Omental fat pad (tissue), 4 donors: Measurements from ENCODE around the gene KMT5B. TPM values are rescaled to one million over a fixed set of nuclear protein-coding genes. Genes with fewer than 3 reads are reported as not detected.

ENCODE experiments used
- ATAC-seq: fragments of 150-250 bp; one replicate; pipeline ENCODE4 v1.9.1; 2016; ENCODE audit warnings: mild to moderate bottlenecking, moderate library complexity; ENCODE audit not compliant: low FRiP score
- DNase-seq: peaks from one replicate; pipeline ENCODE4 v3.0.0-alpha.2; 2019; ENCODE audit warnings: low spot score
- total RNA-seq, 4 donors: library from RNA; depleted of rRNA; stranded (reverse); fragments of >200 nt; gene quantifications; one replicate each; pipeline ENCODE4 v1.1.0, GENCODE V29; 2016
- TF ChIP-seq, protein P1 (sequence below), 3 donors: fragments of 450-650 bp; IDR thresholded peaks; one replicate each; pipeline ENCODE4 v1.5.1; 2016 to 2017; ENCODE audit warnings: antibody characterized with exemption in 3 of 3, mild to moderate bottlenecking in 3 of 3, moderate library complexity in 2 of 3

The KMT5B gene
- total RNA-seq: 10 to 100 TPM; 19.5 to 47.1 (median 32.1) TPM

DNA sequence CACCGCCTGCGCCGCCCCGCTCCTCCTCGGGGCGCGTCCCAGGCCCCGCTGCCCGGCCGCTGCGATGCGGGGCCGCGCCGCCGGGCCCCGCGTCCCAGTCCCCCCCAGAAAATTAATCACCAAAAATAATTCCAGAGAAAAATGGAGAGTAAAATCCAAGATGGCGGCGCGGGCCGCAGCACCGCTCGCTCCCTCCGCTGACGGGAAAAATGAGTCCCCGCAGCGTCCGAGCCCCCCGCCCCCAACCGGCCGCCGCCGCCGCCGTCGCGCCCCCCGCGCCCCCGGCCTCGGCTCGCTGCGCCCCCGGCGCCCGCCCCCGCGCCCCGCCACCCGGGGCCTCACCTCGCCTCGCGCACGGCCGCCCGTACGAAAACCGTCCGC lies at the start of gene KMT5B:
Gene KMT5B (minus strand): TSS at position 162 of the 381 bp plus-strand sequence. CDS start 23,220 bp downstream, outside the sequence.
- TF ChIP-seq, protein P1, sequence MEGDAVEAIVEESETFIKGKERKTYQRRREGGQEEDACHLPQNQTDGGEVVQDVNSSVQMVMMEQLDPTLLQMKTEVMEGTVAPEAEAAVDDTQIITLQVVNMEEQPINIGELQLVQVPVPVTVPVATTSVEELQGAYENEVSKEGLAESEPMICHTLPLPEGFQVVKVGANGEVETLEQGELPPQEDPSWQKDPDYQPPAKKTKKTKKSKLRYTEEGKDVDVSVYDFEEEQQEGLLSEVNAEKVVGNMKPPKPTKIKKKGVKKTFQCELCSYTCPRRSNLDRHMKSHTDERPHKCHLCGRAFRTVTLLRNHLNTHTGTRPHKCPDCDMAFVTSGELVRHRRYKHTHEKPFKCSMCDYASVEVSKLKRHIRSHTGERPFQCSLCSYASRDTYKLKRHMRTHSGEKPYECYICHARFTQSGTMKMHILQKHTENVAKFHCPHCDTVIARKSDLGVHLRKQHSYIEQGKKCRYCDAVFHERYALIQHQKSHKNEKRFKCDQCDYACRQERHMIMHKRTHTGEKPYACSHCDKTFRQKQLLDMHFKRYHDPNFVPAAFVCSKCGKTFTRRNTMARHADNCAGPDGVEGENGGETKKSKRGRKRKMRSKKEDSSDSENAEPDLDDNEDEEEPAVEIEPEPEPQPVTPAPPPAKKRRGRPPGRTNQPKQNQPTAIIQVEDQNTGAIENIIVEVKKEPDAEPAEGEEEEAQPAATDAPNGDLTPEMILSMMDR (IDR thresholded peaks at IDR 0.05): no peak
- ATAC-seq: peak; percentile 8
- DNase-seq: no peak

DNA sequence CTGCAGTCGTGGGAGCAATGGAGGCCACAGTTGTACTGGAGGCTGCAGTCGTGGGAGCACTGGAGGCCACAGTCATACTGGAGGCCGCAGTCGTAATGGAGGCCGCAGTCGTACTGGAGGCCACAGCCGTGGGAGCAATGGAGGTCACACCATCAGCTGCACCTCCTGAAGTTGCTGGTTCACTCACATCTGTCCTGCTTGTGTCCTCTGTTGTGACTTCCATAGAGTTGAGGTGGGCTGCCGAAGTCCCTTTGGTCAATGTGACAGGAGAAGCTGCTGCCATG lies 49.4 kb upstream of the KMT5B start:
- DNase-seq: no peak
- TF ChIP-seq, protein P1 (IDR thresholded peaks at IDR 0.05): no peak
- ATAC-seq: no peak

DNA sequence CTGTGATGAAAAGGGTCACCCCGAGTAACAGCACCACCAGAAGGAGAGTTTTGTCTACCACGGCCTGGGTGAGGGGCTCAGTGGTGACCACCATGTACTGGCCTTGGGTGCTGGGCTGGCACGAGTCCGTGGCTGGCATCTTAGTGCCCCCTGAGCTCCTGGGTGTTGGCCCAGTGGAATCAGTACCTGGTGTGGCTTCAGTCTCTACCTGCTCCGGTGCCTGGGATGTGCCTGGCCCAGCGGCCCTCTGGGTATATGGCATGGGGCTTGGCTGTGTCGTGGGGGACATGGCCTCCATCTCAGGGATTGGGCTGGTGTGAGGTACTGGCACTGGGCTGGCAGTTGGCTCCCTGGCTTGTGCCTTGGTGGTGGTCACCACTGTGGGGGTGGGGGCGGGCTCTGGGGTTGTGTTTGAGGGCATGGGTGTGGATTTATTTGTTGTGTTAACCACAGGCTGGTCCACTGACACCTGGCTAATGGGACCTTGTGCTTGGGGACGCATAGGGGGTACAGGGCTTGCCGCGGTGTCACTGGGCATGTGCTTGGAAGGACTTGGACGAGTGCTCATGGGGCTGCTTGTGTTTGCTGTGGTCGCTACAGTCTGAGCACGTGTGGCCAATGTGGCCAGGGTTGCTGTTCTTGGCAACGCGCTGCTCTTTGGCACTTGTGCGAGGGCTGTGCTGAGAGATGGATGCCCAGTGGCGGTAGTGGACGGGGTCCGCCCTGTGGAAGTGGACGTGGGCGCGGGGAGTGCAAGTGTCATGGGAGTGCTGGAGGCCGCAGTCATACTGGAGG lies 48.9 kb upstream of the KMT5B start:
- DNase-seq: no peak
- TF ChIP-seq, protein P1 (IDR thresholded peaks at IDR 0.05): no peak
- ATAC-seq: no peak

DNA sequence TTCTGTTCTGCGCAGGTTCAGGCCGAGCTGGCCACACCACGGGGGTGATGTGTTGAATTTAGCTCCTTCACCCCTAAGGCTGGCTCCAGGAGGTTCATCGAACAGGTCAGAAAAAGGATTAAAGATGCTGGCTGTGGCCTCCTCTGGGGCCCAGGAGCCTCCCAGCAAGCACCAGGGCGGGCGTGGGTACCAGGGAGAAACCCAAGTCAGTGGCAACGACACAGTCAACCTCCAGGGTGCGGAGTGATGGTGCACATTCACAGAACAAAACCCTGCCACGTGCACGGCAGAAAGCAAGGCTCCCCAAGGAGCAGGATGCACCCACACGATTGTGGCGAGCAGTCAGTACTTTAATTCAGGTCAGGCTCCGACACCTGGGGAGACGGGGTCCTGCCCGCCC lies 47.9 kb upstream of the KMT5B start:
- ATAC-seq (no peak), DNase-seq (no peak)
- TF ChIP-seq, protein P1 (IDR thresholded peaks at IDR 0.05): no peak

DNA sequence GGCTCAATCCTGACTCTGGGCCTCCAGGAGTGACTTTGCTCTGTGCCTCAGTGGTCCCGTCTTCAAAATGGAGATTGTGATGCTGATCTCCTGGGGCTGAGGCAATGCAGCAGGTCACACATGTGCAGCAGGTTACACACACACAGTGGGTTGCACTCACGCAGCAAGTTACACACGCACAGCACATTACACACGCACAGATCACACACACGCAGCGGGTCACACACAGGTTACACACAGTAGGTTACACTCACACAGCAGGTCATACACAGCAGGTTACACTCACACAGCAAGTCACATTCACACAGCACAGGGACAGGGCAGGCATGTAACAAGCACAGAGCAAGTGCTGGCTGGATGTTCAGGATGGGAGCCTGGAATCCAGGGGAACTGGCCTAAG lies 47.4 kb upstream of the KMT5B start:
- no peak for ATAC-seq
- TF ChIP-seq, protein P1 (IDR thresholded peaks at IDR 0.05): no peak
- no peak for DNase-seq

DNA sequence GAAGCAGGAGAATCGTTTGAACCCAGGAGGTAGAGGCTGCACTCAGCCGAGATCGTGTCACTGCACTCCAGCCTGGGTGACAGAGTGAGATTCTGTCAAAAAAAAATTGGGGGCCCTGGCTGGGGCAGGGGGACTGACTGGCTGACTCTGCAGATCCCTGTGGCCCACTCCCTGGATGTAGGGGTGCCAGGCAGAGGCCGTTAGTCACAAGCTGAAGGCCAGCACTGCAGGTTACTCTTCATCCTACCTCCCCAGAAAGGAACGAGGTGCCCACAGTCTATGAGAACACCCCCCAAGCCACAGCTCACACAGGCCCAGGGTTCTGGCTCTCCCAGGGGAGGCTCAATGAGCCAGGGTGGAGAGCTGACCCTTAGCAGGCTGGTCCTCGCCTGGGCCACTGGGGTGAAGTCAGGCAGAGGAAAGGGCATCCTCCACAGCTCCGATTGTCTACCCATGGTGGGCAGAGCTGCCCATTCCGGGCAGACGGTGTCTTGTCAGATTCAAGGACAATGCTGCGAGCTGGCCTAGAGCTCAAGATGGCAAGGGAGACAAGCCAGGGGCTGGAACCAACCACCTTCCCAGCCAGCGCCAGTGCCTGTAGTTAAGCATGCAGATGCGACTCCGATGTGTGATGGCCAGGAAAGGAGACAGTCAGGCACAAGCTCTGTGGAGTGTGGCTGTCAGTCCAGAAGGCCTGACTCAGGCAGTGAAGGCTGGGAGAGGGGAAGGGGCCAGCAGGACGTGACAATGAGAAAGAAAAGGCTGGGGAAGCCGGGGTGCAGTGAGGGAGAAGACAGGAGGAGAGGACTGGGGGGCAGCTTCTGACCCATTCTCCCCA lies 46.2 kb upstream of the KMT5B start:
- TF ChIP-seq, protein P1 (IDR thresholded peaks at IDR 0.05): no peak
- ATAC-seq (no peak), DNase-seq (no peak)
